ENCODE data around the gene CCDC12. TPM values are rescaled to one million over a fixed set of nuclear protein-coding genes. Genes with fewer than 3 reads are reported as not detected.

Gene CCDC12
- total RNA-seq, 1 experiment from 2014 or later = 52.7 TPM

- no TSS peak for BruUV-seq (replicated peaks)
- no peak for TF ChIP-seq CTCF (IDR thresholded peaks at IDR 0.05; ENCODE audit: insufficient read depth in 1 of 2, low read depth in 1 of 2, low read length in 1 of 2, severe bottlenecking in 1 of 2, unreplicated experiment in 1 of 2)
- Mint-ChIP-seq H3K4me3 (ENCODE audit: unreplicated experiment) (no peak overlapping the region), H3K36me3 (ENCODE audit: insufficient read depth, unreplicated experiment) (no peaks in the 10 kb centered on the region), H3K27me3 (ENCODE audit: insufficient read depth, unreplicated experiment) (no peaks in the 10 kb centered on the region), H3K9me3 (ENCODE audit: unreplicated experiment) (no peaks in the 10 kb centered on the region), H3K27ac (ENCODE audit: unreplicated experiment) (no peak overlapping the region), H3K4me1 (ENCODE audit: low read depth, unreplicated experiment) (no peaks in the 10 kb centered on the region)
- no peak overlapping the region for H3K4me3 ChIP-seq (ENCODE audit: low read depth, low read length)
- H3K9me3 ChIP-seq = no peaks in the 10 kb centered on the region
- no peaks in the 10 kb centered on the region for H3K4me1 ChIP-seq
- intact Hi-C loops (cut with micrococcal nuclease; ENCODE audit: unreplicated experiment) = no loop called here
- H3K27me3 ChIP-seq (replicated peaks; ENCODE audit: control insufficient read depth, insufficient read depth, low read length) = no peaks in the 10 kb centered on the region
- CTCF ChIA-PET = interaction anchor here (0.5 to 2.9 kb wide), 4 partner anchors 8 to 1172 kb away, joined by 3 to 7 read pairs (median 4); partner anchors contain the start of gene ALS2CL
- DNase-seq = no peak
- POLR2A ChIA-PET = no interaction called here
- H3K36me3 ChIP-seq (ENCODE audit: control insufficient read depth, insufficient read depth, low read length) = no peaks in the 10 kb centered on the region
Observed at GRCh38 chr3:46901591-46902187, 74.9 kb downstream of the CCDC12 start.

- Histone ChIP-seq H3K4me3 (ENCODE audit: low read depth, low read length) (no peak overlapping the region), H3K27me3 (replicated peaks; ENCODE audit: control insufficient read depth, insufficient read depth, low read length) (no peaks in the 10 kb centered on the region), H3K4me1 (no peaks in the 10 kb centered on the region), H3K36me3 (ENCODE audit: control insufficient read depth, insufficient read depth, low read length) (no peaks in the 10 kb centered on the region), H3K9me3 (no peaks in the 10 kb centered on the region)
- H3K4me1 Mint-ChIP-seq (ENCODE audit: low read depth, unreplicated experiment) = no peaks in the 10 kb centered on the region
- DNase-seq = no peak
- POLR2A ChIA-PET = no interaction called here
- H3K36me3 Mint-ChIP-seq (ENCODE audit: insufficient read depth, unreplicated experiment) = no peaks in the 10 kb centered on the region
- no TSS peak for BruUV-seq (replicated peaks)
- TF ChIP-seq CTCF (IDR thresholded peaks at IDR 0.05; ENCODE audit: insufficient read depth in 1 of 2, low read depth in 1 of 2, low read length in 1 of 2, severe bottlenecking in 1 of 2, unreplicated experiment in 1 of 2) = no peak
- CTCF ChIA-PET = interaction anchor here (0.8 to 2.9 kb wide), 2 partner anchors 8 to 208 kb away, joined by 4 to 7 read pairs; partner anchors contain the start of gene ALS2CL
- intact Hi-C loops (cut with micrococcal nuclease; ENCODE audit: unreplicated experiment) = no loop called here
- H3K4me3 Mint-ChIP-seq (ENCODE audit: unreplicated experiment) = no peak overlapping the region
- H3K27ac Mint-ChIP-seq (ENCODE audit: unreplicated experiment) = no peak overlapping the region
- no peaks in the 10 kb centered on the region for H3K27me3 Mint-ChIP-seq (ENCODE audit: insufficient read depth, unreplicated experiment)
- no peaks in the 10 kb centered on the region for H3K9me3 Mint-ChIP-seq (ENCODE audit: unreplicated experiment)
Observed at GRCh38 chr3:46901061-46901460, 75.5 kb downstream of the CCDC12 start.

GRCh38 chr3:46900356-46900755, 76.2 kb downstream of the CCDC12 start:
- no peaks in the 10 kb centered on the region for H3K27me3 Mint-ChIP-seq (ENCODE audit: insufficient read depth, unreplicated experiment)
- H3K9me3 Mint-ChIP-seq (ENCODE audit: unreplicated experiment) = no peaks in the 10 kb centered on the region
- CTCF ChIA-PET = interaction anchor here (2.9 kb wide), 1 partner anchor 9 kb away, joined by 7 read pairs; no protein-coding TSS in a partner anchor
- H3K36me3 Mint-ChIP-seq (ENCODE audit: insufficient read depth, unreplicated experiment) = no peaks in the 10 kb centered on the region
- H3K9me3 ChIP-seq = no peaks in the 10 kb centered on the region
- no peak overlapping the region for H3K27ac Mint-ChIP-seq (ENCODE audit: unreplicated experiment)
- intact Hi-C loops (cut with micrococcal nuclease; ENCODE audit: unreplicated experiment) = no loop called here
- no peaks in the 10 kb centered on the region for H3K36me3 ChIP-seq (ENCODE audit: control insufficient read depth, insufficient read depth, low read length)
- H3K27me3 ChIP-seq (replicated peaks; ENCODE audit: control insufficient read depth, insufficient read depth, low read length) = no peaks in the 10 kb centered on the region
- no peaks in the 10 kb centered on the region for H3K4me1 Mint-ChIP-seq (ENCODE audit: low read depth, unreplicated experiment)
- TF ChIP-seq CTCF (IDR thresholded peaks at IDR 0.05; ENCODE audit: insufficient read depth in 1 of 2, low read depth in 1 of 2, low read length in 1 of 2, severe bottlenecking in 1 of 2, unreplicated experiment in 1 of 2) = no peak
- no peaks in the 10 kb centered on the region for H3K4me1 ChIP-seq
- POLR2A ChIA-PET = interaction anchor here (0.5 kb wide), 1 partner anchor 76 kb away, joined by 3 read pairs; the partner anchor contains the start of gene CCDC12
- BruUV-seq (replicated peaks) = no TSS peak
- H3K4me3 ChIP-seq (ENCODE audit: low read depth, low read length) = no peak overlapping the region
- H3K4me3 Mint-ChIP-seq (ENCODE audit: unreplicated experiment) = no peak overlapping the region
- no peak for DNase-seq
